Aorta (tissue), 5 donors: ENCODE results near the gene FDX1. TPM values are rescaled to one million over a fixed set of nuclear protein-coding genes. Genes with fewer than 3 reads are reported as not detected.
"Not testable (repeated sequence)": the region's sequence is repeated elsewhere in the genome, so short reads cannot be mapped to it uniquely, and the experiment has no call there.

Experiments
- ATAC-seq: fragments of 200-7000 bp; cut with Tn5 transposase; one replicate; pipeline ENCODE4 v1.9.1; 2022; ENCODE audit warnings: moderate library complexity; ENCODE audit not compliant: low FRiP score
- DNase-seq, 2 donors: peaks; one replicate each; pipeline ENCODE4 v3.0.0-alpha.2; 2020
- H3K27ac ChIP-seq, 2 donors: one replicate each; pipeline ENCODE4 v1.5.1; 2013; ENCODE audit warnings: low read length in 2 of 2, mild to moderate bottlenecking in 2 of 2, moderate library complexity in 2 of 2, control low read depth in 1 of 2, inconsistent platforms in 1 of 2, low read depth in 1 of 2
- H3K27me3 ChIP-seq, 2 donors: one replicate each; pipeline ENCODE4 v1.6.1; 2013; ENCODE audit warnings: control low read depth in 1 of 2, low read length in 1 of 2, mild to moderate bottlenecking in 1 of 2, moderate library complexity in 1 of 2; ENCODE audit not compliant: insufficient read depth in 2 of 2, control insufficient read depth in 1 of 2
- H3K36me3 ChIP-seq, 2 donors: one replicate each; pipeline ENCODE4 v1.6.1; 2013; ENCODE audit warnings: control low read depth in 1 of 2, low read length in 1 of 2, mild to moderate bottlenecking in 1 of 2; ENCODE audit not compliant: insufficient read depth in 2 of 2, control insufficient read depth in 1 of 2
- H3K4me1 ChIP-seq, 2 donors: one replicate each; pipeline ENCODE4 v1.6.1; 2013; ENCODE audit warnings: low read length in 2 of 2, control low read depth in 1 of 2, mild to moderate bottlenecking in 1 of 2, moderate library complexity in 1 of 2; ENCODE audit not compliant: insufficient read depth in 2 of 2, control insufficient read depth in 1 of 2
- H3K4me3 ChIP-seq, 2 donors: one replicate each; pipeline ENCODE4 v1.5.1; 2013; ENCODE audit warnings: low read length in 2 of 2, control low read depth in 1 of 2, mild to moderate bottlenecking in 1 of 2
- H3K9me3 ChIP-seq: one replicate; pipeline ENCODE4 v1.6.1; 2013; ENCODE audit warnings: mild to moderate bottlenecking, low read length; ENCODE audit not compliant: control insufficient read depth
- WGBS, 2 donors: extraction: QIAGEN DNeasy Blood & Tissue Kit; methylation state at CpG; one replicate each; pipeline ENCODE4 v1.1.7; 2013; 5-methylcytosine and 5-hydroxymethylcytosine counted together
- intact Hi-C, 2 donors: fragments of 100-400 bp; cut with DNase I; formaldehyde crosslinking; loops; one replicate each; pipeline versions ENCODE4 v1.14.2 to v1.15.0; 2022
- long read RNA-seq, 2 donors: library from polyadenylated mRNA; unstranded; transcript quantifications; one replicate each; pipeline ENCODE4 v2.0.0, GENCODE V29; 2020 to 2021
- polyA plus RNA-seq, 2 donors: library from polyadenylated mRNA; stranded (reverse); fragments of 200-250 nt; gene quantifications; one replicate each; pipeline ENCODE4 v1.2.3, GENCODE V29; 2013
- total RNA-seq, 2 donors: library from RNA; stranded (reverse); fragmentation: NEBNext Ultra II Directional; extraction: Animal tissue kit (Norgen Biotek cat#: 25700); gene quantifications; one replicate each; pipeline ENCODE4 v1.2.1, GENCODE V29; 2021
- donor health status: healthy with polysubstance abuse.
- donor health status: Bipolar disorder and iron deficiency.
- donor health status: DM: no; HTN: no; CAD: no.
- donor health status: DM: no; HTN: no; CAD: no.
- donor health status: DM: yes; HTN: yes; CAD: no.

FDX1 gene
- total RNA-seq (1 to 10 TPM; 8.0 to 8.9 TPM), polyA plus RNA-seq (10 to 100 TPM in 1 of 2 donors, 1 to 10 TPM in 1; 6.4 to 15.5 TPM)
- long read RNA-seq, donor 1, transcript FDX1-201 (4 exons, 3,206 nt), result major isoform, 28 of 29 reads
- long read RNA-seq, donor 1, partial matches to known transcripts, result 0 of 29 reads
- long read RNA-seq, donor 1, other reads (novel, unspliced or antisense), result 1 of 29 reads
- long read RNA-seq, donor 2, transcript FDX1-201 (4 exons, 3,206 nt), result major isoform, 20 of 24 reads
- long read RNA-seq, donor 2, partial matches to known transcripts, result 1 of 24 reads
- long read RNA-seq, donor 2, other reads (novel, unspliced or antisense), result 3 of 24 reads

- DNase-seq, result peak; percentile 89 to 93
- Histone ChIP-seq H3K27ac (peak within 1 kb of the TSS; percentile 19 to 41), H3K27me3 (no peaks in the 10 kb centered on the region), H3K36me3 (no peaks in the 10 kb centered on the region), H3K9me3 (no peaks in the 10 kb centered on the region), H3K4me1 (peaks cover 0 to 3% of the 10 kb centered on the region in 2 donors), H3K4me3 (peak within 1 kb of the TSS; percentile 81 to 88)
- 0% methylated on average over 54 to 65 of the region's 65 CpGs for WGBS, 2 donors
- intact Hi-C loops, result loop anchor here (5.0 to 10.0 kb wide), 4 partner anchors 52 to 485 kb away; partner anchors contain the start of gene RDX (in 1 of the 2)
- ATAC-seq, result peak; percentile 90
These were observed at the start of gene FDX1 for GRCh38 chr11:110429731-110430266. Gene FDX1, plus strand, starts transcription at chr11:110429948. Its CDS starts 173 bp downstream, at chr11:110430121.

- Histone ChIP-seq H3K4me1 (no peaks in the 10 kb centered on the region), H3K36me3 (no peaks in the 10 kb centered on the region), H3K27me3 (no peaks in the 10 kb centered on the region), H3K4me3 (no peak overlapping the region), H3K27ac (no peak overlapping the region), H3K9me3 (no peaks in the 10 kb centered on the region)
- ATAC-seq (no peak), DNase-seq (no peak)
- WGBS, 2 donors, result 89 to 93% methylated on average over 4 of the region's 4 CpGs
- intact Hi-C loops, result no loop called here
These were observed 48.7 kb upstream of the FDX1 start for GRCh38 chr11:110380836-110381622.

GRCh38 chr11:110388231-110388630 is 41.5 kb upstream of the FDX1 start:
- DNase-seq, ATAC-seq, H3K4me3 ChIP-seq, H3K9me3 ChIP-seq, H3K36me3 ChIP-seq, intact Hi-C loops, H3K27me3 ChIP-seq, H3K27ac ChIP-seq, H3K4me1 ChIP-seq: not testable (repeated sequence)
- 91% methylated on average over 9 of the region's 9 CpGs for WGBS, 2 donors

GRCh38 chr11:110389965-110390364 is 39.8 kb upstream of the FDX1 start:
- WGBS, 2 donors, result 75 to 82% methylated on average over 4 of the region's 4 CpGs
- Histone ChIP-seq H3K4me3 (no peak overlapping the region), H3K27ac (no peak overlapping the region), H3K9me3 (no peaks in the 10 kb centered on the region), H3K27me3 (no peaks in the 10 kb centered on the region), H3K4me1 (no peaks in the 10 kb centered on the region), H3K36me3 (no peaks in the 10 kb centered on the region)
- DNase-seq (no peak), ATAC-seq (no peak)
- intact Hi-C loops, result no loop called here

GRCh38 chr11:110392056-110392455 is 37.7 kb upstream of the FDX1 start:
- DNase-seq (no peak), ATAC-seq (no peak)
- Histone ChIP-seq H3K27me3 (no peaks in the 10 kb centered on the region), H3K4me3 (no peak overlapping the region), H3K27ac (no peak overlapping the region), H3K36me3 (no peaks in the 10 kb centered on the region), H3K9me3 (peaks cover 1% of the 10 kb centered on the region), H3K4me1 (no peaks in the 10 kb centered on the region)
- WGBS, 2 donors, result 87 to 90% methylated on average over 3 of the region's 3 CpGs
- intact Hi-C loops, result no loop called here

GRCh38 chr11:110397668-110398286 is 32.0 kb upstream of the FDX1 start:
- H3K27me3 ChIP-seq, DNase-seq, H3K4me1 ChIP-seq, ATAC-seq, H3K9me3 ChIP-seq, H3K4me3 ChIP-seq, H3K36me3 ChIP-seq, H3K27ac ChIP-seq, intact Hi-C loops: not testable (repeated sequence)
- 53 to 57% methylated on average over 8 of the region's 8 CpGs for WGBS, 2 donors

GRCh38 chr11:110403585-110403984 is 26.2 kb upstream of the FDX1 start:
- H3K36me3 ChIP-seq, H3K27me3 ChIP-seq, H3K4me3 ChIP-seq, H3K4me1 ChIP-seq, intact Hi-C loops, H3K9me3 ChIP-seq, DNase-seq, H3K27ac ChIP-seq, ATAC-seq: not testable (repeated sequence)
- WGBS, 2 donors, result 95 to 97% methylated on average over 5 of the region's 5 CpGs

GRCh38 chr11:110405636-110406035 is 24.1 kb upstream of the FDX1 start:
- H3K4me3 ChIP-seq, intact Hi-C loops, H3K9me3 ChIP-seq, H3K27me3 ChIP-seq, H3K27ac ChIP-seq, DNase-seq, ATAC-seq, H3K4me1 ChIP-seq, H3K36me3 ChIP-seq: not testable (repeated sequence)
- WGBS, 2 donors, result 87 to 93% methylated on average over 4 of the region's 4 CpGs
